IPS-NIHi7 (cell line): Measurements from ENCODE around the gene RIN3.
"Not testable (repeated sequence)": the region's sequence is repeated elsewhere in the genome, so short reads cannot be mapped to it uniquely, and the experiment has no call there.

Experiments used
- DNase-seq: peaks from one replicate; pipeline ENCODE4 v3.0.0; 2012; ENCODE audit warnings: mixed read lengths; ENCODE audit errors: extremely low spot score

The RIN3 gene

DNA sequence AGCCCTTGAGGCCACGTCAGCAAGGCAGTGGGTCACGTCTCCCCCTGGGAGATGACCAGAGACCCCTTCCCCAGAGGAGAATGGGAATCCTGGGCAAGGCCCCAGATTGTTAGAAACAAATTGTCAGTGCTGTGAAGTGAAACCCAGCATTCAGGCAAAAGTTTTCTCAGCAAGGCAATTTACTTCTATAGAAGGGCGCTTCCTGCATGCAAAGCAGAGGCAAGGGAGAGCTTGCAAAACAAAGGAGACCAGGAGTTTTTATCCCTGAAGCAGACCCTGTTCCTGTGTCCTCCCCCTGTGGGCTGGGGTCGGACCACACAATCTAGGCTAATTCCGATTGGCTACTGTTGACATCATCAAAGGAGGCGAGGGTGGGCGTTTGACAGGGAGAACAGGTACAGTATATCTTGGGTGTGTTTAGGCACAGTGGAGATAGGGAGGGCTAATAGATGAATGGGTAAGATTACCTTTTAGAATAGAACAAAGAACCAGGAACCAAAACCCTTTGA, 114.2 kb downstream of the RIN3 start:
- no peak for DNase-seq

GRCh38 chr14:92628636-92629035, 115.1 kb downstream of the RIN3 start:
- DNase-seq = no peak

GRCh38 chr14:92630367-92630766, 116.8 kb downstream of the RIN3 start:
- DNase-seq = no peak

DNA sequence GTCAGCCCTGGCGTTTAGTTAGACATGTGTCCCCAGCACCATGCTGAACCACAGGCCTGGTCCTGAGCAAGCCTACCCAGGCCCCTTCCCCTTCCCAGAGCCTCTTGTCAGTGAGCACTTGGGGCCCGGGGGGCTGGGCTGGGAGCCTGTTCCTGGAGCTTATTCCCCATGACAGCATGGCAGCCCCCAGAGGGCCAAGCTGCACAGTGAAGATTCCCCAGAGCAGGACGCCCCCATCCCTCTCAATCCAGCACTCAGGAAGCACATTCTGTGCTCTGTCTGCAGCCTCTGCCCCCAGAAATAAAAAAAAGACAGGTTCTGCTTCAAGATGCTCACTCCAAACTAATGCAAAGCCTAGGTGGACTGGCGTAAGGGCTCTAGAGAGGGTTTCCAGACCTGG, 117.5 kb downstream of the RIN3 start:
- DNase-seq = peak; percentile 7

- peak; percentile 8 for DNase-seq
These were observed 119.1 kb downstream of the RIN3 start for GRCh38 chr14:92632546-92633273.

GRCh38 chr14:92633274-92633616, 119.7 kb downstream of the RIN3 start:
- DNase-seq = peak; percentile 6

GRCh38 chr14:92633724-92634123, 120.1 kb downstream of the RIN3 start:
- DNase-seq = peak; percentile 7

- DNase-seq = no peak
These were observed 121.5 kb downstream of the RIN3 start for GRCh38 chr14:92635031-92635430.

DNA sequence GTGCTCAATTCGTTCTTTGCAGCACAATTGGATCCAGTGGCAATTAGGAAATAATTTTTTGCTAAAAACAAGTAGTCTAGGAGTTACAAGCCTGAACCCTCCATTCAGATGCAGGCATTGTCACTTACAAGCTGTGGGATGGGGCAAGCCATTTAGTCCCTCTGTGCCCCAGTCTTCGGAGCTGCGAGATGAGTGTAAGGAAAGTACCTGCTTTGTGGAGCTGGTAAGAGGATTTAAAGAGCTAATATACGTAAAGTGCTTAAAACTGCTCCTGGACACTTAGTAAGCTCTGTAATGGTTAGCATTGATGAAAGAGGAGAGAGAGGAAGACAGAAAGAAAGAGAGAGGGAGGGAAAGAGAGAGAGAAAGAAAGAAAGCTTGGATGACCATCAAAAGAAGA, 122.3 kb downstream of the RIN3 start:
- DNase-seq = no peak

DNA sequence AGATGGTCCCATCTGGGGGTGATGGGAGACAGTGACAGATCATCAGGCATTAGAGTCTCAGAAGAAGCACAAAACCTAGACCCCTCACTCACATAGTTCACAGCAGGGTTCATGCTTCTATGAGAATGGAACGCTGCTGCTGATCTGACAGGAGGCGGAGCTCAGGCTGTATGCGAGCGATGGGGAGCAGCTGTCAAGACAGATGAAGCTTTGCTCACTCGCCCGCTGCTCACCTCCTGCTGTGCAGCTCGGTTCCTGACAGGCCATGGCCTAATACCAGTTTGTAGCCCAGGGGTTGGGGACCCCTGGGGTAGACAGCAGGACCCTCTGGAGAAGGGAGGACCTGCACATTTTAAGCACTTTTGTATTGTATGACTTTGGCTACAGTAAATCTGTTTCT, 123.6 kb downstream of the RIN3 start:
- DNase-seq = no peak

DNA sequence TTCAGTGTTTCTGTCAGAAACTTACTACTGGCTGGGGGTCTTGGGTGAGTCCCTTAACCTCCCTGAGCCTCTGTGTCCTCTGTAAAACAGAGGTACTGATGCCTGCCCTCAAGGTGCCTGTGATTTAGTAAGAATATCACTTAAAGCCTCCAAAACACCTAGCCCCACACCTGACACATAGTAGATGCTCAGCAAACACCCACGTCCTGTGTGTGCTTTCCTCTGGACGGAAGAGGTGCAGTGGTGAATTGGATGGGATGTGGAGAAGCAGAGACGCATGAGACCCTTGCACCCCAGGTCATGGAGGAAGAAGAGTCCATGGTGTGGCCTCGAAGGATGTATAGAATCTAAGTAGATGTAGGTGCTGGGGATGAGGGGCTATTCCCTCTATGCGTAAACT, 124.3 kb downstream of the RIN3 start:
- no peak for DNase-seq

DNA sequence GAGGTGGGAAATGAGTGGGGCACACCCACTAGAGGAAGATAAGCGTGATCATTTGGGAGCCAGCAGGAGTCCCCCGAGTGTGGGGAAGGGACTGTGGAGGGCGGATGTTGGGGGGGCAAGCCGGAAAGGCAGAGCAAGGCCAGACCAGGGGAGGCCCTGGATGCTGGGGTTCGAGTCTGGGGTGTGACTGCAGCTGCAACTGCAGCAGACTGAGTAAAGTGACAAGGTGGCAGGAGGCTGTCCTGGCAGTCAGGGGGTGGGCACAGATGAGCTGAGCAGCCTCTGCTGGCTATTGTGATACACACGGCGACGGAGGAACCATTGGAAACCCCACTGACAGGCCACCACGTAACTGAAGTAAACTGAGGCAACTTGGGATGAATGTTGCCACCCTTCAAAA, 124.7 kb downstream of the RIN3 start:
- no peak for DNase-seq

DNA sequence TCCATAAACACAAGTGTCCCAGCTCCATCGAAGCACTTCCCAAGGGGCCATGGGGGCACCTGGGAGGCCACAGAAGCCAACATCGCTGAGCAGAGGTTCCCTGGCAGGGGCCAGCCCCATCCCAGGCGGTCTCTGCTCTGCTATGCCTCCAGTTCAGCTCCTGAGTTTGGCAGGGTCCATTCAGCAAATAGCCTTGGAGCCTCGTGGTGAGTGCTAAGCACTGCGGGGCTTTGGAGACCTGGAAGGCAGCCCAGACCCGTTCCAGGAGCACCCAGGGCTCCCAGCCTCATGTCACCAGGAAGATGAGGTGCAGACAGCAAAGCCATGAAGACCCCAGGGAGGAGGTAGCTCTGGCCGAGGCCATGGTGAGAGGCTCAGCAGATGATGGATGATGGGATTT, 125.3 kb downstream of the RIN3 start:
- DNase-seq = no peak

DNA sequence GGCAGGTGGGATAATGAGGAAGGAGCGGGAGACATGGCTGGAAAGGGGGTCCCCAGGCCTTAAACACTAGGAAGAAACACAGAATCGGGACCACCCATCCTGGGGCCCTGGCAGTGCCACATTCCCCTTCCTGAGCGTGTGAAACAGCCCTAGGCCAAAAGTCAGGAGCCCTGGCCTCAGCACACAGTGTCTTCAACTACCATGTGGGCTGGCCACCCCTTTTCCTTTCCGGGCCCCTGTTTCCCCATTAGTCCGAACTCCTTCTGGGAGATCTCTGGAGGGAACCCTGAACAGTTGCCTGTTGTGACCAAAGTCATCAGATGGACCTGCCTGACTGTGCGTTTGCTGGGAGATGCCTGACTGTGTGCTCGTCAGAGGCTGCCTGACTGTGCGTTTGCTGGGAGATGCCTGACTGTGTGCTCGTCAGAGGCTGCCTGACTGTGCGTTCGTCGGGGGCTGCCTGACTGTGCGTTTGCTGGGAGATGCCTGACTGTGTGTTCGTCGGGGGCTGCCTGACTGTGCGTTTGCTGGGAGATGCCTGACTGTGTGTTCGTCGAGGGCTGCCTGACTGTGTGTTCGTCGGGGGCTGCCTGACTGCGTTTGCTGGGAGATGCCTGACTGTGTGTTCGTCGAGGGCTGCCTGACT, 126.0 kb downstream of the RIN3 start:
- DNase-seq = not testable (repeated sequence)

DNA sequence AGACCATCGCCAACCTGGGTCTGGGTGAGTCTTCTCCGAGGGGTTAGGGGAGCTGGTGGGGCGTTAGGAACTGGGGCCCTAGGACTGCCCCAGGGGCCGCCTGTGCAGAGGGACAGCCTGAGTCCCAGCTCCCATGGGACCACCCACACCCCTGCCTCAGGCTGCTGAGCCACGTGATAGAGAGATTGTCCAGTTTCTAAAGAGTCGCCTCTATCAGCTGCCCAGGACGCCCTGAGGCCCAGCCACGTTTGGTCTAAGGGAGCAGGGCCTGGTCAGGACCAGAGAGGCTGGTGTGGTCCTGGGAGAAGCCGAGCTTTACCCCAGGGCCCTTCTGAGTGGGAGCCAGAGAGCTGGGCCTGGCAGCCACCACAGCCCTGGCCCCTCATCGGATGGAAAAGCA, 127.7 kb downstream of the RIN3 start:
- DNase-seq = no peak

DNA sequence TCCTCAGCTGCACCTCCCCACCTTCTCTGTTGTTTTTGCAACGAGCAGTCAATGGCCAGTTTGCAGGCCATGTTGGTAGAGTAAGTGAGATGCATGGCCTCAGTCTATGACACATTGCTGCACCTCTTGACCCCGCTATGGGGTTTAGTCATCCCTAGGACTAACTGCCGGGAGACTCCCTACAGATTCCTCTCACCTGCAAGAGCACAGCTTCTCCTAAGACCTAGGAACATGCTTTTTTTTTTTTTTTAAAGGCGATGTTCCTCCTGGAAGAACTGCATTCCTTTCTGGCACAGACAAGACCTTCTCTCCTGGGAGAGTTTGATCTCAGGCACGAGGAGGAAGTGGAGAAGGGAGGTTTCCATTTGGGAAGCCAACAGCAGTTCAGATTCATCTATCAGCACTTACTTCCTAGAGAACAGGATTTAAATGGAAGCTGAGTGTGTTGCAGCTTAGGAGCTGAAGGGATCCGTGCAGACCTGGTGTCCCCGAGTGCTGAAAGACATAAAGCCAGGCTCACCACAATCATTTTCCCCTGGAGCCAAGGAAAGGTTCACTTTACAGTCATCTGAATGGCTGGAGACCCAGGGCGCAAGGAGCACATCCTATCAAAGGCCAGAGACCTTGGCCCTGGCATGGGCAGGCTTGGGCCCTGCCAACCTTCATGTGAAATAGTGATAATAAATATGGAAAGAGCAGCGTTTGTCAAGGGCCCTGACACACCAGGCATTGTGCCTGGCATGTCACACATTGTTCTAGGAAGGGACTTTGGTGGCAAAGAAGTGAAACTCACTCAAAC, 130.8 kb downstream of the RIN3 start:
- DNase-seq = no peak

DNA sequence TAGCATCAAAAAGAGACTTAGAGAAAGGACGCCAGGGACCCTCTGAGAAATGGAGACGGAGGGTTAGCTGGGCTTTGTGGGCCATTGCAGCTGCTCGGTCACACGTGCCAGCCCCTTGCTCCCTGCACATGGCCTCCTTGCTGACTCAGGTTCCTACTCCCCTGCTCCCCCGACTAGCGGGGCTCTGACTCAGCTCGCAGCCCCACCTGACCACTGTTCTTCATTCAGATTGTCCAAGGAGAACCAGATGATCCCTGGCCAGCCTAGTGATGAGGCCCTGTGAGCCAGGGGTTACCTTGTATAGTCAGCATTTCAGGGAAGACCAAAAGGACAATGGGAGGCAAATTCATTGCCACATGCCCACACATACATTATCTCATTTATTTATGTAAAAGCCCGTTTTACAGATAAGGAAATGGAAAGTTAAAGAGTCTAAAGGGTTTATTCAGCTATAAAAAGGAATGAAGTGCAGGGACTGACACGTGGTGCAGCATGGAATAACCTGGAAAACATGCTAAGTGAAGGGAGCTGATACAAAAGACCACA, 131.5 kb downstream of the RIN3 start:
- no peak for DNase-seq

DNA sequence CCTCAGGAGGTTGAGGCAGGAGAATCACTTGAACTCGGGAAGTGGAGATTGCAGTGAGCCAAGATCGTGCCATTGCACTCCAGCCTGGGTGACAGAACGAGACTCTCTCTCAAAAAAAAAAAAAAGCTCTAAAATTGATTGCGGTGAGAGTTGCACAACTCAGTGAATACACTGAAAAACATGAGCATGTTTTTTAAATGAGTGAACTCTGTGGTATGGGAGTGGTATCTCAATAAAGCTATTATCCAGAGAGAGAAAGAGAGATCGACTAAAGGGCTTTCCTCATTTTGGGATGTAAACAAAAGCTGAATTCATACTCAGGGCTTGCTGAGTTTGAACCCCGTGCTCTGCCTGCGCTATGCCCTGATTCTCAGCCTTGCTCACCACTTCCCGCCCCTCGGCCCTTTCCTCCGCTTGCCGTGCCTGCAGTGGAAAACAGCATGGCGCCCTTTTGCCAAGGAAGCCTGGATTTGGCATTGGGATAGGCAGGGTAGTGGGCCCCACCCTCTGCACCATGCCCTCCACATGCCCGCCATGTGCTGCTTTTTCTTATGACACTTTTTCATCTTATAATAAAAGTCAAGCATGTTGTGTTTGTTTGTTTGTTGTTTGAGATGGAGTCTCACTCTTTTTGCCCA, 132.4 kb downstream of the RIN3 start:
- no peak for DNase-seq

DNA sequence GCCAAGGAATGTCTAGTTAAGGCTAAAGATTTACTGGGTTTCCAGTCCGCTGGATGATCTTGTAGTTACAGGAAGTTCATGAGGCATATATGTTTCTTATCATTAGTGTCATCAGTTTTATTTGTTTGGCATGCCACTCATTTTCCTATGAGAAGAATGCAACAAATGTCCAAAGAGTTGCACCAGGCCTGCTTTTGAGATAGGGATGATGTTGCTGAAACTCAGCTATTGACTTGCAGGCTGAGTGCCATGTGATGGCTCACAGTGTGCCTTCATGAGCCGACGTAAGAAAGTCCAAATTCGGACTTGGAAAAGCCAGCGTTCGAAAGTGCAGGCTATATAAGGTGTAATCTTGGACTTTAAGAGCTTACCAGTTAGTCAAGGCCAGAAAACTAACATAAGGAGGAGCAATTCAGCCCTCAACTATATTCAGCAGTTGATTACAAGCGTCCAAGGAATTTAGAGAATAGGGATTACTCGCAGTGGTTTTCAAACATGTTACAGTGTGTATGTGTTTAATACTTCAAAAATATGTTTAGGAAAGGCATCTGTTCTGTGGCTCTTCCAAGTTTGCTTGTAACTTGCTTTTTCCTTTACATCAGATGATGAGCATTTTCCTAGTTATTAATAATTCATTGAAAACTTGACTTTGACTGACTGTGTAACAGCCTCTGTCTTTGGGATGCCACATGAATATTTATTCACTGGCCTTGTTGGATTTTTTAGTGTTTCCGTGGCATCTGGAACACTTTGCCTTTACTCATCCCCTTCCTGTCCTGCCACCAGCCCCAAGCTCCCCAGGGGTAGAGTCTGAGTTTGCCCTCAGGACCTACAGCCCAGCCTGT, 133.6 kb downstream of the RIN3 start:
- DNase-seq = no peak

DNA sequence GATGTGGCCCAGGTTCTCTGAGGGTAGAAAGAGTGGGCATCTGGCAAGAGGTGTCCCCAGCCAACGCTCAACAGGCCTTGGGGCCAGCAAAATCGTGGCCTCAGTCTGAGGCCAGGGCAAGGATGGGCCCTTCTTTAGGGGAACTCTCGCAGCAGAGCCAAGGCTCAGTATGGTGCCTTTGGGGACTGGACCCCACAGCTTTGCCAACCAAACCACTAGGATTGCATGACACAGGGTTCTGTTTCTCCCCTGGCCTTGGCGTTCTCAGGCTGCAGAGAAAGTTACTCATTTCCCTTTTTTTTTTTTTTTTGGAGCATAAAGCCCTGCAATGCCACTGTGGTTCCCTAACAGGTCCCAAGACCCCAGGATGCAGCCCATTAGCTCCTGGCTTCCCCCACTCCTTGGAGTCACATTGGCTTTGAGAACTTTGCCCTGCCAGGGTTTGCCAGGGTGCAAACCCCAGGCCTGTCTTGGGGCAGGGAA, 134.3 kb downstream of the RIN3 start:
- DNase-seq = no peak

DNA sequence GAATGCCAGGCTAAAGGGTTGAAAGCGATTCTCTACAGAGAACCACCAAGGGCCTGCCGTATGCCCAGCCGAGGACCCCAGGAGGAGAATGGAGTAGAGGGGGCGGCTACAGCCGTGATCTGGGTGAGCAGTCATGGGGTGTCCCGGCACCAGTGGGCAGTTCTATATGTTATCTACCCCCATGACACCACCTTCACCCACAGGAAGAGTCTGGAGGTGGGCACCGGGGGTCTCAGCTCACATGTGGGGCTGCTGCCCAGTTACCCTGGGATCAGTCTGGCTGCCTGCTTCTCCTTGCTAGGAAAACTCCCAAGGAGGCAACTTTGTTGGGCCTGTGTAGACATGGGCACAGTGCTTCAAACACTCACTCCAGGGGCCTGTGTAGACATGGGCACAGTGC, 135.5 kb downstream of the RIN3 start:
- no peak for DNase-seq
